22Rv1 (cell line): ENCODE results near the gene ATP13A4.

ENCODE experiments used
- CTCF ChIP-seq: fragments of 450-650 bp; IDR thresholded peaks from 2 replicates; pipeline ENCODE4 v1.5.1; 2017; ENCODE audit warnings: mild to moderate bottlenecking
- ZFX ChIP-seq: fragments of 450-650 bp; IDR thresholded peaks from 2 replicates; pipeline ENCODE4 v1.6.1; 2017; ENCODE audit warnings: antibody characterized with exemption, borderline replicate concordance

GRCh38 chr3:193515966-193516365, 38.7 kb downstream of the ATP13A4 start:
- TF ChIP-seq CTCF: no peak
- no peak for TF ChIP-seq ZFX
